HFFc6 (cell line): ENCODE measurements around the gene BTN3A1. TPM values are rescaled to one million over a fixed set of nuclear protein-coding genes. Genes with fewer than 3 reads are reported as not detected.
A peak's percentile ranks its signal among the peaks of the same experiment; 100 is the strongest.
"Not testable (repeated sequence)": the region's sequence is repeated elsewhere in the genome, so short reads cannot be mapped to it uniquely, and the experiment has no call there.

Experiments used
- DNase-seq: peaks from one replicate; pipeline ENCODE4 v3.0.0-alpha.2; 2018
- H3K27ac Mint-ChIP-seq: 2 replicates; pipeline ENCODE4 v1.8.0; 2020; ENCODE audit warnings: mild to moderate bottlenecking, mixed read lengths
- H3K27me3 Mint-ChIP-seq: 2 replicates; pipeline ENCODE4 v1.8.0; 2021; ENCODE audit warnings: mild to moderate bottlenecking, moderate library complexity, mixed read lengths; ENCODE audit not compliant: insufficient read depth
- H3K36me3 Mint-ChIP-seq: 2 replicates; pipeline ENCODE4 v1.8.0; 2021; ENCODE audit warnings: low read depth, mixed read lengths
- H3K4me1 Mint-ChIP-seq: 2 replicates; pipeline ENCODE4 v1.8.0; 2020; ENCODE audit warnings: low read depth, mixed read lengths
- H3K4me3 Mint-ChIP-seq: 2 replicates; pipeline ENCODE4 v1.8.0; 2020; ENCODE audit warnings: mild to moderate bottlenecking, moderate library complexity, mixed read lengths
- H3K9me3 Mint-ChIP-seq: 2 replicates; pipeline ENCODE4 v1.8.0; 2020; ENCODE audit warnings: mild to moderate bottlenecking, mixed read lengths
- CTCF ChIP-seq: fragments of 200-600 bp; sonication (generic); IDR thresholded peaks from 2 replicates; pipeline ENCODE4 v1.5.0; 2021; ENCODE audit warnings: antibody characterized with exemption, mild to moderate bottlenecking
- total RNA-seq, 6 experiments: library from RNA; stranded (reverse); fragmentation: NEBNext Ultra II Directional; extraction: Animal tissue kit (Norgen Biotek cat#: 25700); gene quantifications; 2 replicates in 1 of 6; 3 replicates in 5 of 6; pipeline ENCODE4 v1.2.3, GENCODE V29; 2021

Gene BTN3A1
- total RNA-seq, 6 experiments from 2014 or later: 10.3 to 16.2 (median 13.8) TPM

DNA sequence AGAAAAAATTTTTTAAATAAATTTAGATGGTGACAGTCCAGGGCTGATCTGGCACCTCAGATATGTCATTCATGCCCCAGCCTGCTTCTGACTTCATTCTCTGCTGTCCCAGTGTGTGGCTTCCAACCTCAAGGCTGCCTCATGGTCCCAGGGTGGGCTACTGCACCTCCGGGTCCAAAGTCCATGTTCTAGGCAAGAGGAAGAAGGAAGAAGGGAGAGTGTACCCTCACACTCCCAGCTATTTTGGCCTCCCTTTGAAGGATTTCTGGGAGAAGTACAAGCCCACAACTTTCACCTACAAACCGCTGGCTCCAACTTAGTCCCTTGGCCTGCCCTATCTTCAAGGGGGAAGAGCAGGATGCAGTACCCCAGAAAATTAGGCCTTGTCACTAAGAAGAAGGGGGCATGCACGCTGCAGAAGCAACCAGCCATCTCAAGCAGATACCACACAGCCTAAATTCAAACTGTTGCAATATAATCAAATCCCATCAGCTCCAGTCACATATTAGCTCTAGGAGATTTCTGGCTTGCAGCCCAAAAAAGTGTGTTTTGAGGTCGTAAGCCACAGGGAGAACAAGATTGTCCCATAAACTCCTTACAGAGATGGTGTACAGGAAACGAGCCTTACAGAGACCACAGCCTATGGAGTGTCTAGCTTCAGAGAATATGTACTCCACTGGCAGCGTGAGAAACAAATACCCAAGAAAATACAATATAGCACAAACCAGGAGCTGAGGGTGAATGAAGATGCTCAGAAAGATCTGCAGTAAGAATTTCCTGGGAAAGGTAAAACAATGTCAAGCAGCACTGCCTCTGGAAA lies 38.0 kb upstream of the BTN3A1 start:
- H3K36me3 Mint-ChIP-seq: no peaks in the 10 kb centered on the region
- TF ChIP-seq CTCF: no peak
- H3K27ac Mint-ChIP-seq: no peak overlapping the region
- no peaks in the 10 kb centered on the region for H3K27me3 Mint-ChIP-seq
- H3K4me3 Mint-ChIP-seq: no peak overlapping the region
- peaks cover 29% of the 10 kb centered on the region for H3K4me1 Mint-ChIP-seq
- no peaks in the 10 kb centered on the region for H3K9me3 Mint-ChIP-seq
- peak; percentile 15 for DNase-seq

DNA sequence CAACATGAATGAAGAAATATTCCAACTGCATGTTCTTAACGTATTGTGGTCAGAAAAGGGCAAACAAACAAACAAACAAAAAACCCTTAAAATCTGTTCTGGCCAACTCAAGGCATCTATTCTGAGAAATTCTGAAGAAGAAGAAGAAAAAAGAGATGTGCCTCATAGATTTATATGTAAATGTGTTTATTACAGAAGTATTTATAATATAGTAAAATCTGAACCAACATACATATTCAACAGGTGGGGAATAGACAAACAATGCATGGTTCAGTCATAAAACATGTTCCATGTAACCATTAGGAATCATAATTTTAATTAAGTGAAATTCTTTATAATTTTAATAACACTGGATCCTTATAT lies 36.5 kb upstream of the BTN3A1 start:
- no peak for DNase-seq
- no peaks in the 10 kb centered on the region for H3K9me3 Mint-ChIP-seq
- H3K27me3 Mint-ChIP-seq: no peaks in the 10 kb centered on the region
- H3K4me1 Mint-ChIP-seq: peaks cover 28% of the 10 kb centered on the region
- no peak overlapping the region for H3K27ac Mint-ChIP-seq
- no peak for TF ChIP-seq CTCF
- no peaks in the 10 kb centered on the region; the same call in 1 of the 2 replicates for H3K36me3 Mint-ChIP-seq
- H3K4me3 Mint-ChIP-seq: no peak overlapping the region

GRCh38 chr6:26366504-26366903 lies 35.6 kb upstream of the BTN3A1 start:
- TF ChIP-seq CTCF: no peak
- Mint-ChIP-seq H3K27me3 (no peaks in the 10 kb centered on the region), H3K4me1 (peaks cover 21% of the 10 kb centered on the region), H3K27ac (no peak overlapping the region), H3K36me3 (no peaks in the 10 kb centered on the region; the same call in 1 of the 2 replicates), H3K4me3 (0 out of 2 replicates have a peak overlapping the region, but pooled peaks have one; percentile 52), H3K9me3 (no peaks in the 10 kb centered on the region)
- no peak for DNase-seq

- Mint-ChIP-seq H3K36me3 (no peaks in the 10 kb centered on the region; the same call in 1 of the 2 replicates), H3K27me3 (no peaks in the 10 kb centered on the region), H3K27ac (peak overlapping the region; percentile 11; the same call in 1 of the 2 replicates), H3K4me3 (no peak overlapping the region), H3K9me3 (no peaks in the 10 kb centered on the region), H3K4me1 (peaks cover 21% of the 10 kb centered on the region)
- TF ChIP-seq CTCF: no peak
- no peak for DNase-seq
Measured at GRCh38 chr6:26367114-26367513, 35.0 kb upstream of the BTN3A1 start.

DNA sequence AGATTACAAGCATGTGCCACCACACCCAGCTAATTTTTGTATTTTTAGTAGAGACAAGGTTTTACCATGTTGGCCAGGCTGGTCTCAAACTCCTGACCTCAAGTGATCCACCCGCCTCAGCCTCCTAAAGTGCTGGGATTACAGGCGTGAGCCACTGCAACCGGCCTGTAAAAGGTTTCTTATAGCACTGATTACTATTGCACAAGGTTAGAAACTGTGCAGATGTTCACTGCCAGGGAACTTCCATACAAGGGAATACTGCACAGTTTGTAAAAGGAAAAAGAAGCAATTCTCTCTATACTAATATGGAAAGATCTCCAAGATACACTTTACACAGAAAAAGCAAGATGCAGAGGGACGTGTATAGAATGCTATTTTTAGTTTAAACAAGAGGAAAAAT lies 30.3 kb upstream of the BTN3A1 start:
- H3K27ac Mint-ChIP-seq, H3K9me3 Mint-ChIP-seq, H3K27me3 Mint-ChIP-seq, H3K4me3 Mint-ChIP-seq, DNase-seq: not testable (repeated sequence)
- Mint-ChIP-seq H3K4me1 (peaks cover 16% of the 10 kb centered on the region), H3K36me3 (peaks cover 14% of the 10 kb centered on the region)

DNA sequence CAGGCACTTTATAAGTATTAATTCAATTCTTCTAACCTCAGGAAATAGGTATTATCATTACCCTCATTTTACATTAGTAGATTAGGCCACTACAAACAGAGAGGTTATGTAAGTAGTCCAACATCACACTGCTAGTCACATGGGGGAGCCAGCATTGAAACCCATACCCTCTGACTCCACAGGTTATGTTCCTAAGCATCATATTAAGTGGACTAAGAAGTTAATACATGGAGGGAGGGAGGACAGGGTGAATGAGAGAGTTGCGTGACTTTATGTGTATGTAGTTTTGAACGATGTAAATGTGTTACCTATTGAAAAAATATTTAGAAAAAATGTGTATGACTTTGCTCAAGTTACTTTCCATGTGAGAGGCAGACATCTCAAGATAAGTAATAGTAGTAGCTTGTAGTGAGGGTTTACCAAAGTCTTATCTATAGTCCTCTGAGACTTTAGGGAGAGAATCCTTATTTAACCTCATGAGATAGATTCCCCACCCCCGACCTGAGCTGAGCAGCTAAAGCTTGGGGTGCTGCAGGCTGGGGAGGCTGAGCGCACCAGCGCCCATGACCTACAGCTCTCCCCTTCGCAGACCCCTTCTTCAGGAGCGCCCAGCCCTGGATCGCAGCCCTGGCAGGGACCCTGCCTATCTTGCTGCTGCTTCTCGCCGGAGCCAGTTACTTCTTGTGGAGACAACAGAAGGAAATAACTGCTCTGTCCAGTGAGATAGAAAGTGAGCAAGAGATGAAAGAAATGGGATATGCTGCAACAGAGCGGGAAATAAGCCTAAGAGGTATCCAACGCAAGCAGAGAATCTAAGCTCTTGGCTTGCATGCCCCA lies 29.5 kb upstream of the BTN3A1 start:
- no peaks in the 10 kb centered on the region for H3K27me3 Mint-ChIP-seq
- peaks cover 9% of the 10 kb centered on the region for H3K4me1 Mint-ChIP-seq
- H3K4me3 Mint-ChIP-seq: no peak overlapping the region
- H3K36me3 Mint-ChIP-seq: peaks cover 14% of the 10 kb centered on the region
- no peak for TF ChIP-seq CTCF
- no peaks in the 10 kb centered on the region for H3K9me3 Mint-ChIP-seq
- H3K27ac Mint-ChIP-seq: no peak overlapping the region
- no peak for DNase-seq
